Left renal cortex interstitium (tissue), 4 donors: Measurements from ENCODE around the gene ARVCF. TPM values are rescaled to one million over a fixed set of nuclear protein-coding genes. Genes with fewer than 3 reads are reported as not detected.

Experiments used
- DNase-seq, 4 donors: peaks; one replicate each; pipeline ENCODE4 v3.0.0-alpha.2; 2013; ENCODE audit warnings: low read depth in 4 of 4, low spot score in 2 of 4, missing footprints in 1 of 4
- polyA plus RNA-seq, 4 donors: library from polyadenylated mRNA; unstranded; fragments of 120-200 nt; gene quantifications; one replicate each; pipeline ENCODE4 v1.2.1, GENCODE V29; 2013; ENCODE audit not compliant: insufficient read length in 4 of 4

ARVCF gene
- polyA plus RNA-seq, 4 donors, result 18.3 to 33.5 (median 29.1) TPM

GRCh38 chr22:19964701-19965386, 51.8 kb downstream of the ARVCF start:
- DNase-seq, result no peak

DNA sequence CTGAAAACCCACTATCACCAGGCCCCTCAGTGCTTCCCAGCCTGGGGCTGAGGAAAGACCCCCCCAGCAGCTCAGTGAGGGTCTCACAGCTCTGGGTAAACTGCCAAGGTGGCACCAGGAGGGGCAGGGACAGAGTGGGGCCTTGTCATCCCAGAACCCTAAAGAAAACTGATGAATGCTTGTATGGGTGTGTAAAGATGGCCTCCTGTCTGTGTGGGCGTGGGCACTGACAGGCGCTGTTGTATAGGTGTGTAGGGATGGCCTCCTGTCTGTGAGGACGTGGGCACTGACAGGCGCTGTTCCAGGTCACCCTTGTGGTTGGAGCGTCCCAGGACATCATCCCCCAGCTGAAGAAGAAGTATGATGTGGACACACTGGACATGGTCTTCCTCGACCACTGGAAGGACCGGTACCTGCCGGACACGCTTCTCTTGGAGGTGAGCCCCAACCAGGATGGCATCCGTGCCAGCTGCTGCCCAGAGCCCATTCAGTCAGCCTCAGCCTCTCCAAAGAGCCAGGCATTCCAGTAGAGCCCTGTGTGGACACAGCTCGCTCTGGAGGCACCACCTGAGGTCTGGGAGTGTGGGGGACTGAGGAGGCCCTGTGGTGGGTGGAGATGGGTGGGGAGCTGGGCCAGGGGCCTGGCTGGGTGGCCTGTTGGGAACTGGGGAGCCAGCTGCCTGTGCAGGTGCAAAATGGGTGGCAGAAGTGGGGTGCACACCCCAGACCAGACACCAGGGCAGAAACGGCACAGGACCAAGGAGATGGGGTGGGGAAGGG, 52.6 kb downstream of the ARVCF start:
- no peak for DNase-seq

DNA sequence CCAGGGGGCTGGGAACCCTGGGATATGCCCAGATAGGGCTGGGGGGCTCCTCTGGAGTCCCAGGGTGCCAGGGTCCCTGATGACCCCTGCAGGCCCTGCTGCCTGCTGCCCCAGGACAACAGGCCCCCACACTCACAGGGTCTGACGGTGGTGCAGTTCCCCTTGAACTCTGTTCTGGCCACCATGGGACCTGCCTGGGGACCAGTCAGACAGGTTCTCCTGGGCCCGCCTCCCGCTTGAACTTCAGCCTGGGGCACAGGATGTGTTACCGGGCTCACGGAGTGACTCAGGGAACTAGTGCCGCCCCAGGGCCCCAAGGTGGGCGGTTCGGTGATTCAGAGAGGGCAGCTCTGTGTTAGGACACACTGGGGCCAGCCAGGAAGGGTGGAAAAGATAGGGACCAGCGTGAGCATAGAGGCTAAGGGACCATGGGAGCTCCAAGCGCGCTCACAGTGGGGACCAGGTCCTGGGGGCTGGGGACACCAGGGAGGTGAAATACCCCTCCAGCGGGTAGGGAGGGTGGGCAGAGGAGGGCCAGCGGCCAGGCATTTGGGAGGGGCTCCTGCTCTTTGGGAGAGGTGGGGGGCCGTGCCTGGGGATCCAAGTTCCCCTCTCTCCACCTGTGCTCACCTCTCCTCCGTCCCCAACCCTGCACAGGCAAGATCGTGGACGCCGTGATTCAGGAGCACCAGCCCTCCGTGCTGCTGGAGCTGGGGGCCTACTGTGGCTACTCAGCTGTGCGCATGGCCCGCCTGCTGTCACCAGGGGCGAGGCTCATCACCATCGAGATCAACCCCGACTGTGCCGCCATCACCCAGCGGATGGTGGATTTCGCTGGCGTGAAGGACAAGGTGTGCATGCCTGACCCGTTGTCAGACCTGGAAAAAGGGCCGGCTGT, 53.5 kb downstream of the ARVCF start:
- no peak for DNase-seq

- no peak for DNase-seq
Observed at GRCh38 chr22:19962246-19962908, 54.2 kb downstream of the ARVCF start.

- DNase-seq, result no peak
Observed at GRCh38 chr22:19961868-19962245, 54.8 kb downstream of the ARVCF start.

DNA sequence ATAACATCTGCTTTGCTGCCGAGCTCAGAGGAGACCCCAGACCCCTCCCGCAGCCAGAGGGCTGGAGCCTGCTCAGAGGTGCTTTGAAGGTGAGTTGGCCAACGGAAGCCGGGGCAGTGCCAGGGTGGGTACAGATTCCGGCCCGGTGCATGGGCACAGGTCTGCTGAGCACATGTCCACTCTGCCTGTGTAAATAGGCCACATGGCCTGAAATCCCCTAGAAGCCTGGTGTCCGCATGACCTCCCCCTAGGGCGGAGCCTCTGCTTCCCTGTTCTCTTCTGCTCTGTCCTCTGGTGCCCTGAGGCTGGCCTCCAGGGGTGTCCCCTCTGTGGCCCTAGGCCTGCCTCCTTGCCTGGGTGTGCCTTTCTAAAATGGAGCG, 55.4 kb downstream of the ARVCF start:
- DNase-seq, result no peak

DNA sequence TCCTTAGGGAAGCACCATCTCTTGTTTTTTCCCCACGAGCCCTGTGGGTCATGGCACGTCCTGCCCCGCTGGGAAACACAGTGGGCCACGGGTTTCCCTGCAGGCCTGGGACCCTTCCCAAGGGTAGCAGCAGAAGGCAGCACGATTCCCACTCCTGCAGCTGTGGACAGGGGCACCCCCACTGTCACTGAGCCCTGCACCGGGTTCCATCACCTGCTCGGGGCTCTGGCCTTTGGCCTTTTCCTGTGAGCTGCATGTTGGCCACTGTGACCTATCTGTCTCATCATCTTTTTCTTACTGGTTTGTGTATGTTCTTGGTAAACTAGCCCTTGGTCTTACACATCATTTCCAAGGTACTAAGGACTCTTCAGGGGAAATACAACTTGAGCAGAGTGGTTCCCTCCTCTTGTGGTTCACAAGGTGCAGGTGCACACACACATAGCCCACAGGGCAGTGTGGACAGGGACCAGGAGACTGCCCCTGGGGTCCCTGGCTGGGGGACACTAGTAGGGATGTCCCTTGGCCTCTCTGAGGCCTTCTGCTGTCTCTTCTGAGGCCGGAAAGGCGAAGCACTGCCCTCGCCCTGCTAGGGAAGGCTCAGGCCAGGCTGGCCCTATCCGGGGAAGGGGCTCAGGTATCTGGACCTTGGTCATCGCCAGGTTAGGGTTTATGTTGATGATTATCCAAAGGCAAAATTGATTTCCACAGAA, 56.0 kb downstream of the ARVCF start:
- no peak for DNase-seq

DNA sequence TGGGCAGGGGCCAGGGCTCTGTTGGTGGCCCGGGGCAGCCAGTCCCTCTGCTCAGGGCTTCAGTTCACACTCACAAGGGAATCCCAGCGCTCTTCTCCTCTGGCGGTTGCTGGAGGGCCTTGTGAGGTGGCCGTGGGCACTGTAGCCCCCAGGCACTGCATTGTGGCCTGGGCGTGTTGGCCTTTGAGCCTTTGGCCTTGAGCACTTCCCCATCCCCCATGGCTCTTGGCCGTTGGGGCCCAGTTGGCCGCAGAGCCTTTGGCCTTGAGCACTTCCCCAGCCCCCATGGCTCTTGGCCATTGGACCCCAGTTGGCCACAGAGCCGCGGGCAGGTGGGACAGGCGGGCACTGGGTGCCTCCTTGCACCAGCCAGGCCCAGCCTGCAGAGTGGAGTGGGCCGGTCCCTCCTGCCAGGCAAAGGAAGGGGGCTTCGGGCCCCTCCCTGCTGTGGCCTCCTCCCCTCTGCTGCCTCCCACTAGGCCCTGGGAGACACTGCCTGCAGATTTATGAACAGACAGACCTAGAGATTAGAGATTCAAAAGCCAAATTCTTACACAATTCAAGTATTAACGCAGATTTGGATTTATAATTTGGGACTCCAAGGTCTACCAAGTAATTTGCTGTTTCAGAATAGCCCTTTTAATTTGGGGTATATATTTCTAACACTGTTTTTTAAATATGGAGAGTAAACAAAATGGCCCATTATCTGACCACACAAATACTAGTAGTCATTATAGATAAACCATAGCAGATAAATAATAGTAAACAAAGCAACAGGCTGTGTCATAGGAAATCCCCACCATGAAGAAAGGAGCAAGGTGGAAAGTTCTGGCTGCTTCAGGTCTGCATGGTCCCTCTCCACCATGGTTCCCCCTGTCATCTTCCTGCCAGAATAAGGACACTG, 56.8 kb downstream of the ARVCF start:
- no peak for DNase-seq

GRCh38 chr22:19959043-19959586, 57.5 kb downstream of the ARVCF start:
- peak; percentile 72 to 91 (median 80) for DNase-seq

DNA sequence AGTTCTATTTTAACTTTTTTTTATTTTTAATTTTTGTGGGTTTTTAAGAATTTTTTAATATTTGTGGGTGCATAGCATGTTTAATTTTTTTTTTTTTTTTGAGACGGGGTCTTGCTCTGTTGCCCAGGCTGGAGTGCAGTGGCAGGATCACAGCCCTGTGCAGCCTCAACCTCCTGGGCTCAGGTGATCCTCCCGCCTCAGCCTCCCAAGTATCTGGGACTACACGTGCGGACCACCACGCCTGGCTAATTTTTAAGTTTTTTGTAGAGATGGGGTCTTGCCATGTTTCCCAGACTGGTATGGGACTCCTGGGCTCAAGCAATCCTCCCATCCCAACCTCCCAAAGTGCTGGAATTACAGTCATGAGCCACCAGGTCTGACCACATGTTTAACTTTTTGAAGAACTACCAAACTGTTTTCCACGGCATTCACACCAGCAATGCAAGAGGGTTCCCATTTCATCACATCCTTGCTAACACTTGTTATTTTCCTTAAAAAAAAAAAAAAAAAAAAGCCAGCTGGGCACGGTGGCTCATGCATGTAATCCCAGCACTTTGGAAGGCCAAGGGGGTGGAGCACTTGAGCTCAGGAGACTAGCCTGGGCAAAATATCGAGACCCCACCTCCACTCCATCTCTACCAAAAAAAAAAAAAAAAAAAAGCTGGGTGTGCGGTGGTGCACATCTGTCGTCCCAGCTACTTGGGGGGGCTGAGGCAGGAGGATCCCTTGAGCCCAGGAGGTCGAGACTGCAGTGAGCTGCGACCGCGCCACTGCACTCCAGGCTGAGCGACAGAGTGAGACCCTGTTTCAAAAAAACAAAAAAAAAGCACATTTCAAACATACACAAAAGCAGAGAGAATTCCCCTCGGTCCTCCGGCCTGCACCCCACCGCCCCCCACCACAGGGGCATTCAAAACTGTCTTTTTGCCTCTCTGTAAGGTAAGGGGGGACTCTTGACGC, 58.3 kb downstream of the ARVCF start:
- DNase-seq, result no peak

- no peak for DNase-seq
Observed at GRCh38 chr22:19957445-19957844, 59.2 kb downstream of the ARVCF start.

GRCh38 chr22:19955241-19956128, 61.1 kb downstream of the ARVCF start:
- no peak for DNase-seq

DNA sequence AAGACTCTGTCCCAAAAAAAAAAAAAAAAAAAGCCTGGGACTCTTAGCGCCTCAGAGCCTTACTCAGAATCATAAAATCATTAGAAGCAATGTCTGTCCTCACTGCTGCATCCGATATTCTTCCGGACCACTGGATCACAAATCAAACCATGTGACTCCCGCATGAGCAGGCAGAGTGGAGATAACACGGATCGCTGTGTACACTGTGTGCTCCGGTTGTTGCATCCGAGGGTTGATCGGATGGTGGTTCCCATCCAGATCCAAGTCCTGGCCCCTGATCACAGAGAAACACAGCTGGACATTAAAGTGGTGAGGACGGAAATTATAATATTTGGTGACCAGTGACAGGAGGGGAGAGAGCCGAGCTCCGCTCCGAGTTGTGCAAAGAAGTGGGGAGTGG, 65.3 kb downstream of the ARVCF start:
- DNase-seq, result no peak

DNA sequence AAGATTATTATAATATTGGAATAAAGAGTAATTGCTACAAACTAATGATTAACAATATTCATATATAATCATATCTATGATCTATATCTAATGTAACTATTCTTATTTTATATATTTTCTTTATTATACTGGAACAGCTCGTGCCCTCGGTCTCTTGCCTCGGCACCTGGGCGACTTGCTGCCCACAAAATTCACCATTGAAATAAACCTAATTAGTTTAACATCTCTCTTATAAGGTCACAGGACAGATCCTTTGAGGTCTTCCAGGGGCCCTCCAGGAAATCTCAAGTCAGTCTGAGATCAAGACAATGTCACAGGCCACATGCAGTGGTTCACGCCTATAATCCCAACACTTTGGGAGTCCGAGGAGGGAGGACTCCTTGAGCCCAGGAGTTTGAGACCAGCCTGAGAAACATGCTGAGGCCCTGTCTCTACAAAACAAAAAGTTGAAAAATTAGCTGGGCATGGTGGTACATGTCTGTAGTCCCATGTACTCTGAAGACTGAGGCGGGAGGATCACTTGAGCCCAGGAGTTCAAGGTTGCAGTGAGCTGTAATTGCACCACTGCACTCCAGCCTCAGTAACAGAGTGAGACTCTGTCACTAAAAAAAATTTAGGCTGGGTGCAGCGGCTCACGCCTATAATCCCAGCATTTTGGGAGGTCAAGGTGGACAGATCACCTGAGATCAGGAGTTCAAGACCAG, 68.4 kb downstream of the ARVCF start:
- no peak for DNase-seq

GRCh38 chr22:19943082-19944026, 73.3 kb downstream of the ARVCF start:
- no peak for DNase-seq
